OCI-LY7 (cell line): Measurements from ENCODE around the gene ADPRS. TPM values are rescaled to one million over a fixed set of nuclear protein-coding genes. Genes with fewer than 3 reads are reported as not detected.
A peak's percentile ranks its signal among the peaks of the same experiment; 100 is the strongest.

ENCODE experiments used
- BruUV-seq: library from RNA; stranded (reverse); fragments of 400-500 nt; replicated peaks from 2 replicates; lab custom pipeline; 2021; lab: Mats Ljungman, UMichigan
- CTCF ChIA-PET: fragments of 300-600 bp; sonication (Branson Sonifier 250); formaldehyde crosslinking; loops from one replicate; lab custom pipeline; 2022; ENCODE audit warnings: antibody characterized with exemption; ENCODE audit not compliant: unreplicated experiment; lab: Charles Lee
- POLR2A ChIA-PET: fragments of 300-600 bp; sonication (Branson Sonifier 250); formaldehyde crosslinking; loops from one replicate; lab custom pipeline; 2022; ENCODE audit warnings: antibody characterized with exemption; lab: Charles Lee
- DNase-seq: peaks from one replicate; pipeline ENCODE4 v3.0.0-alpha.2; 2015; ENCODE audit warnings: low spot score
- H2AFZ ChIP-seq: fragments of 200-600 bp; sonication (generic), shearing (Covaris generic); 2 replicates; pipeline ENCODE4 v1.6.1; 2014; ENCODE audit warnings: mild to moderate bottlenecking, antibody characterized with exemption, low read length, moderate library complexity
- H3K27ac ChIP-seq: fragments of 200-600 bp; sonication (generic); 2 replicates; pipeline ENCODE4 v1.5.1; 2014; ENCODE audit warnings: mixed run types, low read depth, mild to moderate bottlenecking, moderate library complexity, low read length, inconsistent platforms; ENCODE audit not compliant: poor library complexity, severe bottlenecking
- H3K36me3 ChIP-seq: fragments of 200-600 bp; sonication (generic); 2 replicates; pipeline ENCODE4 v1.6.1; 2014; ENCODE audit warnings: mild to moderate bottlenecking, antibody characterized with exemption, low read length, moderate library complexity, mixed read lengths; ENCODE audit not compliant: insufficient read depth
- H3K4me1 ChIP-seq: fragments of 200-600 bp; sonication (generic); 2 replicates; pipeline ENCODE4 v1.5.1; 2014; ENCODE audit warnings: mild to moderate bottlenecking, low read length; ENCODE audit not compliant: insufficient read depth, poor library complexity, severe bottlenecking
- H3K4me2 ChIP-seq: fragments of 200-600 bp; sonication (generic); 2 replicates; pipeline ENCODE4 v1.6.1; 2014; ENCODE audit warnings: mild to moderate bottlenecking, low read length
- H3K4me3 ChIP-seq: fragments of 200-600 bp; sonication (generic); 2 replicates; pipeline ENCODE4 v1.5.1; 2014; ENCODE audit warnings: mild to moderate bottlenecking, low read depth, low read length; ENCODE audit not compliant: poor library complexity, severe bottlenecking
- H3K79me2 ChIP-seq: fragments of 200-600 bp; sonication (generic); 2 replicates; pipeline ENCODE4 v1.6.1; 2016; ENCODE audit warnings: low read depth, mild to moderate bottlenecking, low read length, moderate library complexity, mixed read lengths; ENCODE audit not compliant: insufficient read depth
- H3K9me2 ChIP-seq: fragments of 200-600 bp; sonication (generic); 2 replicates; pipeline ENCODE4 v1.6.1; 2016; ENCODE audit warnings: mild to moderate bottlenecking, low read length, mixed read lengths; ENCODE audit not compliant: insufficient read depth
- H3K9me3 ChIP-seq: fragments of 200-600 bp; sonication (generic); 2 replicates; pipeline ENCODE4 v1.6.1; 2014; ENCODE audit warnings: mild to moderate bottlenecking, mixed run types, low read length, mixed read lengths
- H4K20me1 ChIP-seq: fragments of 200-600 bp; sonication (generic); 2 replicates; pipeline ENCODE4 v1.6.1; 2014; ENCODE audit warnings: mild to moderate bottlenecking, antibody characterized with exemption, low read length, moderate library complexity, mixed read lengths; ENCODE audit not compliant: insufficient read depth
- CTCF ChIP-seq: fragments of 200-600 bp; sonication (generic); conservative IDR thresholded peaks from 2 replicates; pipeline ENCODE4 v1.5.1; 2014; ENCODE audit warnings: mild to moderate bottlenecking, antibody characterized with exemption, low read length, moderate library complexity, mixed read lengths
- EZH2phosphoT487 ChIP-seq: fragments of 200-600 bp; sonication (generic); IDR thresholded peaks from 2 replicates; pipeline ENCODE4 v1.6.1; 2018; ENCODE audit warnings: low read depth, borderline replicate concordance, mild to moderate bottlenecking, mixed run types, antibody characterized with exemption, low read length, moderate library complexity, mixed read lengths
- intact Hi-C: fragments of 100-400 bp; cut with micrococcal nuclease; formaldehyde crosslinking; loops from one replicate; pipeline ENCODE4 v1.10.0; 2022; ENCODE audit not compliant: unreplicated experiment
- total RNA-seq, 2 experiments: library from RNA; depleted of rRNA in 1 of 2; stranded (reverse); fragments of >200 nt in 1 of 2; shearing (Covaris generic) in 1 of 2; gene quantifications; 2 replicates each; pipeline ENCODE4 v1.2.3, GENCODE V29; 2014 to 2022

The ADPRS gene
- total RNA-seq, 2 experiments from 2014 or later = 29.3 to 42.3 TPM

DNA sequence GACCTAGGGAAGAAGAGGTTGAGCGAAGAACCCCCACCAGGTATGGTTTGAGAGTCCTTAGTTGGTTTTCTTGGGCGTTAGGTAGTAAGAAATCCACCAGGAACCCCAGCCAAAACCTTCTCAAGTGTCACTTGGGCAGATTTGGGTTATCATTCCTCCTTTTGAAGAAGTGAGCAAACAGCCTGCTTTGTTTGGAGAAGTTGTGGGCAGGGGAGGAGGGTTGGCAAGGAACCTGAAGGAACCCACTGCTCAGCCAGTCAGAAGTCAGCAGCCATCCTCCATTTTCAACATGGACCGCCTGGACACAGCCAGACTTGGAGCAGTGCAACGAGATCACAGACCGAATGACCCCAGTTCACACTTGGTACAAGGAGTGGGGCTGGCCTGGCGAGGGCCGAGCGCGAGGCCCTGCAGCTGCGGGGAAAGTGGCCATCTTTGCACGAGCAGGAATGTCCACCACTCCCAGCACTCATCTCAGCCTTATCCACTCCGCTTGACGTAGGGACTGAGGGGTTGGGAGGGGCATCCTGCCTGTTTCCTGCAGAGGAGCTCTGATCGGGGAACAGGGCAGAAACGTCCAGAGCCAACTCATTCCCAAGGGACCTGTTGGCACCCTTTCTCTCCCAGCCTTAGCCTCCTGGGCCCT, 7.2 kb downstream of the ADPRS start:
- no peaks in the 10 kb centered on the region for H3K4me1 ChIP-seq
- TF ChIP-seq CTCF (no peak), EZH2phosphoT487 (no peak)
- H3K4me3 ChIP-seq = no peak overlapping the region
- ChIA-PET CTCF (interaction anchor here (1.2 kb wide), 1 partner anchor 39 kb away, joined by 3 read pairs; no protein-coding TSS in a partner anchor), POLR2A (interaction anchor here (0.5 to 1.2 kb wide), 5 partner anchors 9 to 830 kb away, joined by 3 to 5 read pairs (median 4); partner anchors contain the start of gene AGO3)
- H3K9me3 ChIP-seq = no peaks in the 10 kb centered on the region
- no peak overlapping the region for H3K27ac ChIP-seq
- BruUV-seq = no TSS peak
- H3K79me2 ChIP-seq = no peaks in the 10 kb centered on the region
- H3K9me2 ChIP-seq = no peaks in the 10 kb centered on the region
- intact Hi-C loops = loop anchor here (5.0 kb wide), 1 partner anchor 326 kb away; no protein-coding TSS in a partner anchor
- no peak for DNase-seq
- H3K36me3 ChIP-seq = peaks cover 54% of the 10 kb centered on the region
- no peak overlapping the region for H2AFZ ChIP-seq
- H4K20me1 ChIP-seq = no peaks in the 10 kb centered on the region
- no peak overlapping the region for H3K4me2 ChIP-seq

GRCh38 chr1:36096500-36097432, 8.1 kb downstream of the ADPRS start:
- no peak overlapping the region for H3K27ac ChIP-seq
- intact Hi-C loops = loop anchor here (5.0 kb wide), 1 partner anchor 326 kb away; no protein-coding TSS in a partner anchor
- H4K20me1 ChIP-seq = no peaks in the 10 kb centered on the region
- no peaks in the 10 kb centered on the region for H3K9me3 ChIP-seq
- H3K4me2 ChIP-seq = no peak overlapping the region
- no peak overlapping the region for H2AFZ ChIP-seq
- peak; percentile 28 for DNase-seq
- no TSS peak for BruUV-seq
- no peaks in the 10 kb centered on the region for H3K9me2 ChIP-seq
- no peaks in the 10 kb centered on the region for H3K79me2 ChIP-seq
- peaks cover 46% of the 10 kb centered on the region for H3K36me3 ChIP-seq
- no peaks in the 10 kb centered on the region for H3K4me1 ChIP-seq
- POLR2A ChIA-PET = no interaction called here
- TF ChIP-seq CTCF (peak; percentile 47; the same call in 1 of the 2 replicates), EZH2phosphoT487 (no peak)
- H3K4me3 ChIP-seq = no peak overlapping the region
- CTCF ChIA-PET = no interaction called here
